Measurements from ENCODE around the gene CUX1.
A peak's percentile ranks its signal among the peaks of the same experiment; 100 is the strongest.
"Not testable (repeated sequence)": the region's sequence is repeated elsewhere in the genome, so short reads cannot be mapped to it uniquely, and the experiment has no call there.

The CUX1 gene

GRCh38 chr7:101919363-101920115, 102.1 kb downstream of the CUX1 start:
- no peak for FAIRE-seq

GRCh38 chr7:101921061-101921460, 103.6 kb downstream of the CUX1 start:
- FAIRE-seq = no peak

GRCh38 chr7:101921546-101922489, 104.4 kb downstream of the CUX1 start:
- not testable (repeated sequence) for FAIRE-seq

GRCh38 chr7:101922631-101923601, 105.5 kb downstream of the CUX1 start:
- FAIRE-seq = no peak

- no peak for FAIRE-seq
Observed at GRCh38 chr7:101923602-101923985, 106.2 kb downstream of the CUX1 start.

GRCh38 chr7:101924171-101924570, 106.7 kb downstream of the CUX1 start:
- no peak for FAIRE-seq

- FAIRE-seq = no peak
Observed at GRCh38 chr7:101926265-101926664, 108.8 kb downstream of the CUX1 start.

GRCh38 chr7:101927389-101927788, 110.0 kb downstream of the CUX1 start:
- FAIRE-seq = no peak

GRCh38 chr7:101927802-101928201, 110.4 kb downstream of the CUX1 start:
- FAIRE-seq = no peak

- FAIRE-seq = no peak
Observed at GRCh38 chr7:101929256-101929655, 111.8 kb downstream of the CUX1 start.

GRCh38 chr7:101929911-101930310, 112.5 kb downstream of the CUX1 start:
- FAIRE-seq = not testable (repeated sequence)

- no peak for FAIRE-seq
Observed at GRCh38 chr7:101932083-101932482, 114.7 kb downstream of the CUX1 start.

GRCh38 chr7:101933028-101933427, 115.6 kb downstream of the CUX1 start:
- FAIRE-seq = peak; percentile 11

- FAIRE-seq = no peak
Observed at GRCh38 chr7:101933688-101934121, 116.3 kb downstream of the CUX1 start.

- no peak for FAIRE-seq
Observed at GRCh38 chr7:101934618-101935017, 117.2 kb downstream of the CUX1 start.

GRCh38 chr7:101935521-101936141, 118.2 kb downstream of the CUX1 start:
- no peak for FAIRE-seq

GRCh38 chr7:101936223-101936610, 118.8 kb downstream of the CUX1 start:
- no peak for FAIRE-seq

- FAIRE-seq = no peak
Observed at GRCh38 chr7:101936611-101937231, 119.3 kb downstream of the CUX1 start.

- FAIRE-seq = no peak
Observed at GRCh38 chr7:101937717-101938514, 120.5 kb downstream of the CUX1 start.

GRCh38 chr7:101939136-101939695, 121.8 kb downstream of the CUX1 start:
- no peak for FAIRE-seq

Measured in A204.1 (cell line).